GM18507 (cell line): ENCODE measurements around the gene MLN.
"Not testable (repeated sequence)": the region's sequence is repeated elsewhere in the genome, so short reads cannot be mapped to it uniquely, and the experiment has no call there.

Experiments used
- DNase-seq: peaks from one replicate; pipeline ENCODE4 v3.0.0; 2011; ENCODE audit warnings: low read depth; ENCODE audit not compliant: insufficient read length; ENCODE audit errors: extremely low spot score
- FAIRE-seq: peaks from 2 replicates; lab custom pipeline; 2011; peaks lifted over from hg19 to GRCh38; lab: Jason Lieb, UNC

MLN gene

DNA sequence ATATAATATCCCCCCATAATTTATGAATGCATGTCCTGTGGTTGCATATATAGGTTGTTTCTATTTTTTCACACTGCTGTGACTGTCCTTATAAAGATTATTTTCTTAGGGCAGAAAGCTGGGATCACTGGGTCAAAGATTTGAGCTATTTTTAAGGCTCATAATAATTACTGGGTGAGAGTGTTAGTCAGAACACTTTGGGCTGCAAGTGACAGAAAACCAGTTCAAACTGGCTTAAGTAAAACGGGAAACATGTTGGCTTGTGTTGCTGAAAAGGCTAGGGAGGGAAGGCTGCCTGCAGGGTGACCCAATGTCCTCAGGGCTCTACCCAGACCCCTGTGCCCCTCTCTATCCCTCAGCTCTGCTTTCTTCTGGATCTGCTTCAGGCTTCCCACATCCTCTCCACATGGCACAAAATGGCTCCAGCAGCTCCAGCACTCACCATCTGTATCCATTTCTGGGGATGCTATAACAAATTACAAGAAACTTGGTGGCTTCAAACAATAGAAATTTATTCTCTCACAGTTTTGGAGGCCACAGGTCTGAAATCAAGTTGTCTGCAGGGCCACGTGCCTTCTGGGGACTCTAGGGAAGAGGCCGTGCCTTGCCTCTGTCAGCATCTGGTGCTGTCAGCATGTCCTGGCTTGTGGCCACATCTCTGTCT, 33.1 kb upstream of the MLN start:
- FAIRE-seq (no peak), DNase-seq (no peak)

DNA sequence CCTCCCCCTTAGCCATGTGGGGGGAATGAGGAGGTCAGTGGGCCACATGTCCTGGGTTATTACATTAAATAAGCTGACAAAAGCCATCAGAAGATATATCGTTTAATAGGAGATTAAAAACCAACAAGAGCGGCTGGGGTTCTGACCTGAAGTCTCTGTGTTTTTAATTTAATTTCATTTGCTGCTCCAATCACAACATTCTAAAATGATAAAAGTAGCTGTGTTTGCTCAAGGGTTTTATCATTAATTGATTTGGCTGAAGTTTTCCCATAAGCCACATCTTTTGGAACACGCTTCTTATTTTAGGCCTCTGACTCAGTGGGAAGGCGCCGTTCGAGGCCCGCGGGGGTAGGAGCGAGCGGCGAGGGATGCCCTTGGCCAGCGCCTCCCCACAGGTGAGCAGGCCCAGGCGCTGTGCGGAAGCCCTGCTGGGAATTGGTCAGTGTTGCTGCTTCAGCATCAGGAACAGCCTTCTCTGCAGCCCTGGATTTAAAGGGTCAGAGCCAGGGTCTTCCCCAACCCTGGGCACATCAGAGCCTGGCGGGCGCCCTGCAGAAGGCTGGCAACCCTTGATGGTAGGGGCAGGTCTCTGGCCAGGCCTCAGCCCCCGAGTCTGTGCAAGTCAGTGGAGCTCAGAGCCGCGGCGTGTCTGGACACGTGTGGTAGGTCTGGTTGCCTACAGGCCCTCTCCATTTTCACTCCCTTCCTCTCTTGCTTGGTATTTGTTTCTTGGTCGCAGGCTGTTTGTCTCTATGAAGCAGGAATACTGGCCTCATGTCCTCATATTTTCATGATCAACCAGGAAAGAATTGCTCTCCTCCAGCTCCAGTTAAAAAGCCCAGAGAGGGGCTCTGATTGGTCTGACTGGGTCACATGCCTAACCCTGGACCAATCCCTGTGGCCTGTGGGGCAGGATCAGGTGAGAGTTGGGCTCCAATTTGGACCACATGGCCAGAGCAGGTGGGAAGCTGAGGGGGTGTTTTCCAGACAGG, 30.9 kb upstream of the MLN start:
- FAIRE-seq: no peak
- DNase-seq: no peak

DNA sequence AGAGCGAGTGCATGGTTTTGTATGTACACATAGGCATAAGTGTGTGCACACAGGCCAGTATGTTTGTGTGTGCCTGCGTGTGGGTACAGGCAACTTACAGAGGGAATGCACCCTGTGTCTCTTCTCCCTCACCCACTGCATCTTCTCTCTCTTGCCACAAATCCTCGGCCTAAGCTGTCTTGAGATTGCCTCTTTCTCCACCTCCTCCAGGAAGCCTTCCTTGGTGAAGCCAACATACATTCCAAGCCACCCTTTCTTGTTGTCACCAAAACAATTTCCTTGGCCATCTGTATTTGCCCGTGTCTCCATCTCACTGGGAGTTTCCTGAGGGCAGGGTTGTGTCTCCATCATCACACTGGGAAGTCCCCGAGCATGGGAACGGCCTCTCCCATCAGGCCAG, 29.8 kb upstream of the MLN start:
- FAIRE-seq (no peak), DNase-seq (no peak)

DNA sequence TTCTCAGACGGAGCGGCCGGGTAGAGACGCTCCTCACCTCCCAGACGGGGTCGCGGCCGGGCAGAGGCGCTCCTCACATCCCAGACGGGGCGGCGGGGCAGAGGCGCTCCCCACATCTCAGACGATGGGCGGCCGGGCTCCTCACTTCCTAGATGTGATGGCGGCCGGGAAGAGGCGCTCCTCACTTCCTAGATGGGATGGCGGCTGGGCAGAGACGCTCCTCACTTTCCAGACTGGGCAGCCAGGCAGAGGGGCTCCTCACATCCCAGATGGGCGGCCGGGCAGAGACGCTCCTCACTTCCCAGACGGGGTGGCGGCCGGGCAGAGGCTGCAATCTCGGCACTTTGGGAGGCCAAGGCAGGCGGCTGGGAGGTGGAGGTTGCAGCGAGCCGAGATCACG, 29.0 kb upstream of the MLN start:
- not testable (repeated sequence) for FAIRE-seq, DNase-seq

DNA sequence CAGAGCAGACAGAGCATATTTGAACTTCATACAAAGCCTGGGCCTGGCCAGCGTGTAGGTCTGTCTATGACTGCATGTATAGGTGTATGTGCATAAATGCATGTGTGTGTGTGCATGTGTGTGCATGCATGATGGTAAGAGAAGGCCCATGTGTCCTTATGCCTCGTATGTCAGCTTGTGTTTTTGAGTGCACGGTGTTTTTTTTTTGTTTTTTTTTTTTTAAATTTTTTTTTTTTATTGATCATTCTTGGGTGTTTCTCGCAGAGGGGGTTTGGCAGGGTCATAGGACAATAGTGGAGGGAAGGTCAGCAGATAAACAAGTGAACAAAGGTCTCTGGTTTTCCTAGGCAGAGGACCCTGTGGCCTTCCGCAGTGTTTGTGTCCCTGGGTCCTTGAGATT, 27.9 kb upstream of the MLN start:
- FAIRE-seq, DNase-seq: not testable (repeated sequence)

DNA sequence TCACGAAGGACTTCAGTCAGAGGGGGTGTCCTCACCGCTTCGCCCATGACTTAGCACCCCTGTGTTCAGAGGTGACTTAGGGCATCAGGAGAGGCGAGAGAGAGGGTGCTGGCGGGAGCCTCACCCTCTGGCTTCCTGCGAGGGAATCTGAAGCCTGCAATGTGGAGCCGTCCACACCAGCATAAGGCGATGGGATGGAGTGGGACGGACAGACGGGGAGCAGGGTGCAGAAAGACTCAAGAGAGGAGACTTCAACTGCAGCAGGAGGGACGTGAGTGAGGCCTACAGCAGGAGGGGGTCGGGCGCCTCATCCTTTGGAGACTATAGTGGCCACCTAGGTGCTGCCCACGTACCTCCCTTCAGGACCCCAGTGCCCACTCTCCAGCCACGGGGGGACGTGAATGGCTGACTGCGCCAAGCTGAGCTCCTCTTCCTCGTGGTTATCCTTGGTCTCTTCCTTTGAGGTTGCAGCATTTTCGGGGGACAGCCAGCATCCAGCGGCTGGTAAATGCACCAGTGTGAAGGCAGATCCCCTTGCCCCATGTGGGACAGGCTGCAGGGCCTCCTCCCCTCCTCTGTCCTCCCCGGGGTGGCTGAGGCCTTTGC, 26.9 kb upstream of the MLN start:
- DNase-seq (no peak), FAIRE-seq (no peak)

DNA sequence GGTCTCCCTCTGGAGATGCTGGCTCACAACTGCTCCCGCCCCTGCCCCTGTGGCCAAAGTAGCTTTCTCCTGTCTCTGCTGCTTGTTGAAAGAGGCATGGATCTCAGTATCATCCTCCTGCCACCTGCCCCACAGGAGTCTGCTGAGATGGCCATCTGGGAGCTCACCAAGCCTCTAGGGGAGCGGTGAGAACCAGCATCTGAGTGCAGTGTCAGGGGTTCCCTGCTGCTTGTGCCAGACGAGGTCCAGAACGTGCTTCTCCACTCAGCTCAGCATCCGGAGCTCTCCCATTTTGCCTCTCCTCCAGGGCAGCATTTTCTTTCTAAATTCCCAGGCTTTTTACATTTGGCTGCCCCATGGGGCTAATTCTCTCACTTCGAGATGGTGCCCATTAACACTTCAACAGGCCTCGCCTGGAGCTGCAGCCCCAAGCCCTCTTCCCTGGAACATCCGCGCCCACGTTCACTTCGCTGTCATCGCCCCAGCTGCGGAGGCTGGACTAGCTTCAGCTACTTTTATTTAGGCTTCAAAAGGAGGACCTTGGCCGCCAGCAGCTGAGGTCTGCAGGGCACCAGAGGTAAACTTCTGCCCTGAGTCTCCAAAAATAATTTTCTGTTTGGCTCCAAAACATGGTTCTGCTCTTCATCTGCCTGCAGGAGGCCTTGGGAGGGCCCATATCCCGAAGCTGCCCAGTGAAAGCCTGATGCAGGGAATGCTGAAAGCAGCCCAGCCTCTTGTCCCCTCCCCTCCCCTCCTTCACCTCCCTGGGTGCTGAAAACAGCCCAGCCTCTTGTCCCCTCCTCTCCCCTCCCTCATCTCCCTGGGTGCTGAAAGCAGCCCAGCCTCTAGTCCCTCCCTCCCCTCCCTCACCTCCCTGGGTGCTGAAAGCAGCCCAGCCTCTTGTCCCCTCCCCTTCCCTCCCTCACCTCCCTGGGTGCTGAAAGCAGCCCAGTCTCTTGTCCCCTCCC, 25.2 kb upstream of the MLN start:
- no peak for FAIRE-seq
- no peak for DNase-seq

DNA sequence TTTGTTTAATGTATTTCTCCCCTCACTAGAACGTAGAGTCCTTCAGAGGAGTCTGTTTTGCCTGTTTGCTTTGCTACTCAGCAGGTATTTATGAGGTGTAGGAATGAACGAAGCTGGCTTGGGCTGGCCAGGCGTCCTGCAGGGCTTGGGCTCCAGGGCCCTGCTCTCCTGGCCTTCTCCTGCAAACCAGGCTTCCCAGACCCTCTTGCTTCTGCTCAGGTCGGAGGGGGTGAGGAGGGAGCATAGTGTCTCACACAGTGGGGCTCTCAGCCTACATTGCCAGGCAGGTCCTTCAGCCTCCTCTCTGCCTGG, 24.6 kb upstream of the MLN start:
- FAIRE-seq (no peak), DNase-seq (no peak)

DNA sequence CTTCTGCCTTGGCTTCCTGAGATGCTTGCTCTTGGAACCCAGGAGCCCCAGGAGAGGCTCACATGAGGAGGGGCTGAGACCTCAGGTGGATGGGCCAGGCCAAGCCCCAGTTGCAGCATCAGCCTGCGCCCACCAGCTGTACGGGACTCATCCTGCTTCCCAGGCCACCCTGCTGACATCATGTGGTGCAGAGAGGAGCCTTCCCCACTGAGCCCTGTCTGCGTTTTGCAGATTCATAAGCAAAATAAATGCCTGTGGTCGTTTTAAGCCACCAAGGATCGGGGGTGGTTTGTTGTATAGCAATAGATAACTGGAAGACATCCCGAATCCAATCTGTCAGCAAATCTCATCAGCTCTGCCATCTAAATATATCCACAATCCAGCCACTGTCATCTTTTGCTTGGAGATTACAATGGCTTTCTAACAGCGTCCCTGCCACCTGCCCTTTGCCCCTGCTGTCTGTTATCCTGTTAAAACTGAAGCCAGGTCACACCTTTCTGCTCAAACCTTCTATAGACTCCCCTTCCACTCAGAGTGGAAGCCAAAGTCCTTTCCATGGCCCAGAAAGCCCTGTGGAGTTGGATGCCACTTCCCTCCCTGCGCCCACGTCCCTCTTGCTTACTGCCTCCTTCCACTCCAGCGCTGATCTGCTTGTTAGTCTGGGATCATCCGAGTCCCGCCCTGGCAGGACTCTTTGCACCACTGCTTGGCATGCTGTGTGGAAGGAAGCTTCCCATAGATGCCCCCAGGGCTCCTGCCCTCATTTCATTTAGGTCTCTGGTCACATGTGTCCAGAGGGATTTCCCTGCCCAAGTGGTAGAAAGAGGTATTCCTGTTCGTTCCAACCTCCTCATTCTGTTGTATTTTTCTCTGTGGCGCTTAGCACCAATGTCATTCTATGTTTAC, 24.0 kb upstream of the MLN start:
- no peak for DNase-seq
- FAIRE-seq: no peak

DNA sequence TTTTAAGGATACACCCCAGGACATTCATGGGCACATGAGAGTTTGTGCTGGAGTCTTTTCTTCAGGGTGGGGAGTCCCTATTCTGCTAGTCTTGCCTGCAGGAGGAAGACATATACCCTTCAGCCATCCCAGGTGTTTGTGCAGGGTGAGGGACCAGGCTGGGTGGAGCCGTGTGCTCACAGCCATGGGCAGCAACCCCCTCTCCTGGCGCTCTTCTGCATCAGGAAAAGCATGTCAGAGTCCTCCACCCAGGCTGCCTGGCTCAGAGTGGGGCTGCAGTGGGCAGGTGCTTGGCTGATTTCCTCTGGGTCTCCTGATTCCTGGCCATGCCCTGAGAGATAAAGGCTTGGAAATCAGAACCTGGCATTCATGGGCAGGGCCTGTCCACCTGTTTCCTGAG, 22.7 kb upstream of the MLN start:
- no peak for FAIRE-seq

DNA sequence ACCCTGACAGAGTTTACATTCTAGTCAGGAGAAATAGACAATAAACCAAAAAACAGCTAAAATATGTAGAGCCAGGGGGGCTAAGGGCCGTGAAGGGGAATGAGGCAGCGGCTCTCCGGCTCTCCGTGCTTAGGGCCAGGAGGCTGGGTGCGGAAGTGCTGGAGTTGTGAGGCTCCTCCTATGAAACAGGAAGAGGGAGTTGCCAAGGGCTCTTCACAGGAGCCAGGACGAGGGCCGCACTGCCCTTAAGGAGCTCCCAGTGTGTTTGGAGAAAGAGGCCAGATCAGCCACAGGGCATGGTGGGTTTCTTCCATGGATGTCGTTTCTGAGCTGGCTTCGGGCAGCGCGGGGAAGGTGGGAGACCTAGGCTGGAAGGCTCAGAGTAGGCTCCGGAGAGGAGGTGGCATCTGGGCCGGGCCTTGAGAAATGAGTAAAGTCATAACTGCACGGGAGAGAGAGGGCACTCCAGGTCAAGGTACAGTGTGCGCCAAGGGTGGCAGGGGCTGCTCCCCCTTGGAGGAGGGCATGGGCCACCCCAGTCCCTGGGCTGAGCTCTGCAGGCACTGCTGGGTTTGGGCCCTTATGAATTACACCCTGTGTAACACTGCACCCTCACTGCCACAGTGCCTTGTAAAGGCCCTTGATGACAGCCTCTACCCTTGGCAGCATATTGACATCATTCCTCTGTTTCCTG, 20.8 kb upstream of the MLN start:
- DNase-seq (no peak), FAIRE-seq (no peak)

More for the DNA sequence above, 22.7 kb upstream of the MLN start:
- no peak for DNase-seq

DNA sequence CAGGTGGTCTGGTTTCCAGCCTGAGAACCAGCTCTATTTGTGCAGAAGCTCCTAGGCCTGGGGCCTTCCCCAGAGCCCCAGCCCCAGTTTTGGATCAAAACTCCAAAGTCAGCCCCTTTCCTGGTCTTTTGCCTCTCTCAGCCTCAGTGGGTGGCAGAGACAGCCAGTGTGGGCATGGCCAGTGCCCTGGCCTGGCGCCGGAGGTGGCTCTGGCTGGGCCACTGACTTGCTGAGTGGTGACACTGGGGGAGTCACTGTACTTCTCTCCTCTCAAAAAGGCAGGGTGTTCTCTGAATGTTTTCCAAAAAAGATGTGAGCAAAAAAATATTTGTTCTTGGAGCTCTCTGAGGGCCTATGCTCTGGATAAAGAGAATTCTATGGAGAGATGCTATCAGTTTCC, 20.0 kb upstream of the MLN start:
- no peak for DNase-seq
- FAIRE-seq: no peak

DNA sequence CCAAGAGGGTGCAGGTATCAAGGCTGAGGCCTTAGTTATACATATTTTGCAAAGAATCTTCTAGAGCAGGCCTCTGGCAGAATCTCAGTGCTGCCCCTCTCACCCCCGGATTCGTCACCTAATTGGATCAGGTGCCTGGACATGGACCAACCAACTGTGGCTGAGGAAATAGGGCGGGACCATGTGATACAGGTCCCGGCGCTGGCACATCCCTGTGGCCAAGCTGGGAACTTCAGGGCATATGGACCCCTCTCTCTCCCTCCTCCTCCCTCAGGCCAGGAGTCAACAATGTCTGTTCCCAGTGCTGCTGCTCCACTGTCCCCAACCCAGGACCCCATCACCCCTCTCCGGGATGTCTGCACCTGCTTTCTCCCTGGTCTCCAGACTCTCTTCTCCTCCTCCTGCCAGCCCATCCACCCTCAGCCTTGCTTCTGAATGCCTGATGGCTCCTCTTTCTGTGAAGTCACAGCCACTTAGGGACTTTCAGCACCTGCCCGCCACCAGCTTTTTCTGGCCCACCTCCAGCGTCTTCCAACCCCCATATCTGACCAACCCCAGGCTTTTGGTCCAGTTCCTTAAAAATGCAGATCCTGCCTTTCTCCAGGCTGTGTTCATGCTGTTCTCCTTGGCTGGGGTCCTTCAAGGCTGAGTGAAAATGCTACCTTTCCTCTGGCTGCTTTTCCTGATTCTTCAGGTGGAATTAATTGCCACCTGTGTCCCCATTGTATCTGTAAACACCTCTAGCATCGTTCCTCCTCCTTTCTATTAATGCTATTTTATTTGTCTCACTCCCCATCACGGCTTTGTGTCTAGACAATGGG, 19.0 kb upstream of the MLN start:
- no peak for DNase-seq
- FAIRE-seq: no peak

DNA sequence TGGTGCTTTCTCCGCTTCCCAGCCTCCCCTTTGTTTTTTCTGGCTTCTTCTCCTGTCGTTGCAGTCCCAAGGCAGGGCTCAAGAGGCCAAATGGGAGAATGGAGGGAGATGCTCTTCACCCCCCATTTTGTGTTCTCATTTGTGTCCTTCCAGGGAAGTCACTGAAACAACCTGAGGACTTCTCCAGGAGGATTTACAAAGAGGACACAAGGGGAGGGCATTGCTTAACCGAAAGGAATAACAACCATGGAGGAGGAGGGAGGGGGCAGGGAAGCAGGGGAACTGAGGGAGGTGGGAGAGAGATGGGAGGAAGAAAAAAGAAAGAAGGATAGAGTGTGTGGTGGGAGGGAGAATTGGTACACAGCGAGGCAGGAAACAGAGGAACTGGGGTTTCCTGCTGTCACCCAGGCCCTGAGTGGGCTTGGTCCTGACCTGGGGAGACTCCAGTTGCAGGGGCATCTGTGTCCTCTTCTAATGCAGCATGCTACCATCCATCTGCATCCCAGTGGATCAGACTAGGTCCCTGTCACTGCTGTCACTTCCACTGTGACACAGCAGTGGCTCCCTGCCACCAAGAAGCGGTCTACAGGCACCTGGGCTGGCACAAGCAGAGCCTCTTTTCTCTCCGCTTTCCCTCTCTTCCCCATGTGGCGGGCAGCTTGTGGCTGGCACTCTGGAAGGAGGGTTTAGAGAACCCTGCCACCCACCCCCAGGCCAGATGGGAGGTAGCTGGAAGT, 17.1 kb upstream of the MLN start:
- DNase-seq (no peak), FAIRE-seq (no peak)

DNA sequence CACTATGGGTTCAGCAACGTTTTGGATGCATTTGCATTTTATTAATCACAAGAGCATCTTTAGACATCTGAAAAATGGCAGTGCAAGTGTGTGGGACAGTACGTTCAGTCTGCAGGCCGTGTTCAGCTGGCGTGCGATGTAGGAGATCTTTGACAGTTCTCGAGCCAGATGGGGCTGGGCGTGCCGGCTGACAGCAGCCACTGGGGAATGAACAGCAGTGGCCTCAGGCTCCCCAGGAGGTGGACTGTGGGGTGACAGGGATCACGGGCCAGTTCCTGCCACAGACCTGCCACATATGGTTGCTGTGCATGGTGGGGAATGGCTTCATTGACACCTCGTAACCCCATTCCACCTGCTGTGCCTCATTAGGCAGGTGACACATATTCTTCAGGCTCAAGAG, 16.4 kb upstream of the MLN start:
- FAIRE-seq (no peak), DNase-seq (no peak)

DNA sequence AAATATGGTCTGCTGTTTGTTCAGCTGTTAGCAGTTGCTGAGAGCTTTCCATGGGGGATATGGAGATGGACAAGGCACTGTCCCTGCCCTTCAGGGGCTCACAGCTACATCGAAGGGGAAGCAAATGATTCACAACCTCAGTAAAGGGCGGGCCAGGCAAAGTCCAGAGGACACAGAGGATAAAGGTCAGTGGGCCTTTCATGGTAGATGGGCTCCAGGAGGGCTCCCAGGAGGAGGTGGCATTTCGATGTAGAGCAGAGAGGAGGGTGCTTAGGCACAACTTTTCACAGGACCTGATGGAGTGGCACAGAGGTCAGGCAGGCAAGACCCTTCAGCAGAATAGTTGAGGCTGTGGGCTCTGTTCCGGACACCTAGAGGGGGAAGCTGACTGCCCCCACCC, 15.2 kb upstream of the MLN start:
- FAIRE-seq (no peak), DNase-seq (no peak)

DNA sequence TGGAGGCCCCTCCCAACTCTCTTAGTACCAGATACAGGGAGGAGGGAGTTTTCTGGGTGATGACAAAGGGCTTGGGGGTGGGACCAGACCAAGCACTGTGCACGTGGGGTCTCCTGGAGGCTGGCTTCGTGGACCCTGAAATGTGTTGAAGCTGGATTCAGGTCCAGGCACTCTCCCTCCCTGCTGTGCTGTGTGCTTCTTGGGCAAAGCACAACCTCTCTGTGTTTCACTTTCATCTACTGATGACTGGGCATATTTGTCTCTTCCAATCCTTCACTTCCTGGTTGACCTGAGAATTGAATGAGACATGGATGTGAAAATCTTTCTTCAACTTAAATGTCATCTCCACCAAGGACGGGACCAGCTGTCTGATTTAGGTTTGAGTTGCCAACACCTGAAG, 14.5 kb upstream of the MLN start:
- DNase-seq: no peak
- no peak for FAIRE-seq
